GM18499 (cell line): ENCODE measurements around the gene AMDHD2.
"Not testable (repeated sequence)": the region's sequence is repeated elsewhere in the genome, so short reads cannot be mapped to it uniquely, and the experiment has no call there.

ENCODE experiments used
- ATAC-seq: cut with Tn5 transposase; IDR thresholded peaks from one replicate; pipeline ENCODE4 v1.9.1; 2021; ENCODE audit warnings: moderate number of reproducible peaks; ENCODE audit not compliant: insufficient read depth, unreplicated experiment

Gene AMDHD2

GRCh38 chr16:2560798-2561133, 40.6 kb downstream of the AMDHD2 start:
- ATAC-seq, result not testable (repeated sequence)

GRCh38 chr16:2567506-2567905, 47.3 kb downstream of the AMDHD2 start:
- not testable (repeated sequence) for ATAC-seq

DNA sequence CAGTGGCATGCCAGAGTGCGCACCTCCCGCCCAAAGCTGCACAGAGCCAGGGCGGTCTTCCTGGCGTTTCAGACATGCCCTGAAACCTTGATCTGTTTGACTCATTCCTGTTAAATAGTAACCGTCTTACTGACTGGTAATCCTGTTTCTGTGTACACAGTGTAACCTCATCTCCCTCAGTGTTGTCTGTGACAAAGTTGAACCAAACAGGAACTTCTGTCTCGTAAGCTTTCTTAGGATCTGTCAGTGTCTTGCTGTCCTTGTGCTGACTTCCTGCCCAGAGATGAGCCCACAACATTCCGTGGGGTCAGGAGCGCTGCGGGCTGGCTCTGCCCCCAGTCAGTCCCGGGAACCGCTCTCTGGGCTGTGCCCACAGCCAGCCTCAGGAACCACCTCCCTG, 48.4 kb downstream of the AMDHD2 start:
- ATAC-seq, result not testable (repeated sequence)

DNA sequence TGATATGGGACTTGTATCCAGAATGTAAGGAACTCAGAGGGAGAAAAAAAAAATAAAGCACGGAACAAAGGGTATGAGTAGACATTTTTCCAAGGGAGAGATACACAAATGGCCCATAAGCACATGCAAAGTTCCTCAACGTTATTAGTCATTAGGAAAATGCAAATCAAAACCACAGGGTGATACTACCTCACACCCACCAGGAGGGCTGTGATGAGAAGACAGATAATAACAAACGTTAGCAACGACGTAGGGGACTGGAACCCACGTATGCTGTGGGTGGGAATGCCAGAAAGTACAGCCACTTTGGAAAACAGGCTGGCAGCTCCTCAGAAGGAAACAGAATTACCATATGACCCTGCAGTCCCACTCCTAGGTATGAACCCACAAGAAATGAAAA, 52.5 kb downstream of the AMDHD2 start:
- ATAC-seq, result not testable (repeated sequence)

- ATAC-seq, result not testable (repeated sequence)
Measured at GRCh38 chr16:2575839-2576238, 55.7 kb downstream of the AMDHD2 start.

GRCh38 chr16:2577044-2577443, 56.9 kb downstream of the AMDHD2 start:
- ATAC-seq, result not testable (repeated sequence)

- not testable (repeated sequence) for ATAC-seq
Measured at GRCh38 chr16:2578905-2579304, 58.7 kb downstream of the AMDHD2 start.

DNA sequence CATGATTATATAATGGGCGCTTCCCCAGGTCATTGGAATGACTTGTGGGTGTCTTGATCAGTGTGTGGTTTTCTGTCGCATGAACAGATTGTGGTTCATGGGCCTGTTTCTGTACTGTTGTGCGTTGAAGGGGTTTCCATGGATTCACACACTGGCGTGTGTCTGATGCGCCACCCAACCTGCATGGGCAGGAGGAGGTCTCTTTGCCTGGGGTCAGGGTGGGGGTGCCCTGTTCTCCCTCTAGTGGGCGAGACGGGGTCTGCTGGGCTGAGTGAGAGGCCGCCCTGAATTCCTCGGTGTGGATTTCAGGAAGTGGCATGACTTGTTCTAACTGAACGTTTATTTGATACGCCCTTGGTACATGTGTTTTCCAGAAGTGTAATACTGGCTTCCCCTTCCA, 60.0 kb downstream of the AMDHD2 start:
- not testable (repeated sequence) for ATAC-seq

- ATAC-seq, result not testable (repeated sequence)
Measured at GRCh38 chr16:2580818-2581217, 60.6 kb downstream of the AMDHD2 start.
